OCI-LY3 (cell line): Measurements from ENCODE around the gene FRMD3.

Experiments
- H2AFZ ChIP-seq: fragments of 200-600, 300-600 bp; shearing (Covaris generic); 2 replicates; pipeline ENCODE4 v1.6.0; 2014; ENCODE audit warnings: antibody characterized with exemption, low read depth, low read length
- H3K27ac ChIP-seq: fragments of 200-600, 300-600 bp; sonication (generic); 2 replicates; pipeline ENCODE4 v1.5.1; 2014; ENCODE audit warnings: mild to moderate bottlenecking, low read length, moderate library complexity, mixed read lengths
- H3K27me3 ChIP-seq: fragments of 200-600, 300-600 bp; sonication (generic); 2 replicates; pipeline ENCODE4 v1.6.1; 2014; ENCODE audit warnings: low read depth, low read length, mixed read lengths
- H3K36me3 ChIP-seq: fragments of 200-600, 300-600 bp; sonication (generic); replicated peaks from 2 replicates; pipeline ENCODE3; 2014; ENCODE audit warnings: low read depth, low read length, mixed read lengths
- H3K4me1 ChIP-seq: fragments of 300-600, 200-600 bp; sonication (generic); 2 replicates; pipeline ENCODE4 v1.6.1; 2014; ENCODE audit warnings: low read length, mixed read lengths
- H3K4me2 ChIP-seq: fragments of 200-600, 300-600 bp; sonication (generic); 2 replicates; pipeline ENCODE4 v1.6.1; 2014; ENCODE audit warnings: low read length, mixed read lengths
- H3K4me3 ChIP-seq: fragments of 300-600, 200-600 bp; sonication (generic); 2 replicates; pipeline ENCODE4 v1.5.1; 2014; ENCODE audit warnings: antibody characterized with exemption, mild to moderate bottlenecking, low read length, moderate library complexity
- H3K79me2 ChIP-seq: fragments of 300-600, 200-600 bp; shearing (Covaris generic); 2 replicates; pipeline ENCODE4 v1.6.1; 2014; ENCODE audit warnings: mild to moderate bottlenecking, low read length, mixed read lengths
- H3K9ac ChIP-seq: fragments of 300-600, 200-600 bp; shearing (Covaris generic); 2 replicates; pipeline ENCODE4 v1.6.0; 2014; ENCODE audit warnings: mild to moderate bottlenecking, low read length, moderate library complexity
- H3K9me3 ChIP-seq: fragments of 200-600, 300-600 bp; shearing (Covaris generic); 2 replicates; pipeline ENCODE4 v1.6.1; 2014; ENCODE audit warnings: low read length, mixed read lengths; ENCODE audit not compliant: insufficient read depth
- H4K20me1 ChIP-seq: fragments of 200-600, 300-600 bp; sonication (generic); 2 replicates; pipeline ENCODE4 v1.6.1; 2016; ENCODE audit warnings: low read length, mixed read lengths; ENCODE audit not compliant: insufficient read depth
- EZH2phosphoT487 ChIP-seq: fragments of 200-600 bp; shearing (Covaris generic); IDR thresholded peaks from 2 replicates; pipeline ENCODE4 v1.6.1; 2018; ENCODE audit warnings: antibody characterized with exemption, mixed run types, low read depth
- TF ChIP-seq, protein P1 (sequence below): fragments of 200-600, 300-600 bp; sonication (generic); IDR thresholded peaks from 2 replicates; pipeline ENCODE4 v1.5.1; 2014; ENCODE audit warnings: antibody characterized with exemption, low read length, low read depth

Gene FRMD3

DNA sequence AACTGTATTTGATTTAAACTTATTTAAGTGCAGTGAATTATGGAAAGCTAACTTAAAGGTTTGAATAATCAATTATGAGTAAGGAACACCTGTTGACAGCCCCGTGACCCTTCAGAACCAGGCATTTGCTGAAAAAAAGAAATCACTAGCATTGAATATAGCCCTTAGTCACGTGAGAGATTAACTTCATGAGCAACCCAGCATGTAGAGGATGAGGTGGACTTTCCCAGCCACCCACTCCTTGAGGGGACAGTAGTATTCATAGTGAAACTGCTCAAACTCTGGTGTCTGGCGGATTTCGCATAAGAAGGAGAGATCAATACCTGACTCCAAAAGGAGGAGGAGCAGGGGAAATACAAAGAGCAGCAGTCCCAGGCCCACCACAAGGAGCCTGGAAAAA, 290.5 kb downstream of the FRMD3 start:
- Histone ChIP-seq H3K27ac (no peak overlapping the region), H3K4me2 (no peak overlapping the region), H3K4me1 (no peaks in the 10 kb centered on the region), H2AFZ (no peak overlapping the region), H3K79me2 (no peaks in the 10 kb centered on the region), H3K4me3 (no peak overlapping the region), H3K27me3 (no peaks in the 10 kb centered on the region), H3K9me3 (no peaks in the 10 kb centered on the region), H3K9ac (no peak overlapping the region), H3K36me3 (peaks cover 4% of the 10 kb centered on the region), H4K20me1 (no peaks in the 10 kb centered on the region)
- TF ChIP-seq, protein P1, sequence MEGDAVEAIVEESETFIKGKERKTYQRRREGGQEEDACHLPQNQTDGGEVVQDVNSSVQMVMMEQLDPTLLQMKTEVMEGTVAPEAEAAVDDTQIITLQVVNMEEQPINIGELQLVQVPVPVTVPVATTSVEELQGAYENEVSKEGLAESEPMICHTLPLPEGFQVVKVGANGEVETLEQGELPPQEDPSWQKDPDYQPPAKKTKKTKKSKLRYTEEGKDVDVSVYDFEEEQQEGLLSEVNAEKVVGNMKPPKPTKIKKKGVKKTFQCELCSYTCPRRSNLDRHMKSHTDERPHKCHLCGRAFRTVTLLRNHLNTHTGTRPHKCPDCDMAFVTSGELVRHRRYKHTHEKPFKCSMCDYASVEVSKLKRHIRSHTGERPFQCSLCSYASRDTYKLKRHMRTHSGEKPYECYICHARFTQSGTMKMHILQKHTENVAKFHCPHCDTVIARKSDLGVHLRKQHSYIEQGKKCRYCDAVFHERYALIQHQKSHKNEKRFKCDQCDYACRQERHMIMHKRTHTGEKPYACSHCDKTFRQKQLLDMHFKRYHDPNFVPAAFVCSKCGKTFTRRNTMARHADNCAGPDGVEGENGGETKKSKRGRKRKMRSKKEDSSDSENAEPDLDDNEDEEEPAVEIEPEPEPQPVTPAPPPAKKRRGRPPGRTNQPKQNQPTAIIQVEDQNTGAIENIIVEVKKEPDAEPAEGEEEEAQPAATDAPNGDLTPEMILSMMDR: no peak
- TF ChIP-seq EZH2phosphoT487: no peak

DNA sequence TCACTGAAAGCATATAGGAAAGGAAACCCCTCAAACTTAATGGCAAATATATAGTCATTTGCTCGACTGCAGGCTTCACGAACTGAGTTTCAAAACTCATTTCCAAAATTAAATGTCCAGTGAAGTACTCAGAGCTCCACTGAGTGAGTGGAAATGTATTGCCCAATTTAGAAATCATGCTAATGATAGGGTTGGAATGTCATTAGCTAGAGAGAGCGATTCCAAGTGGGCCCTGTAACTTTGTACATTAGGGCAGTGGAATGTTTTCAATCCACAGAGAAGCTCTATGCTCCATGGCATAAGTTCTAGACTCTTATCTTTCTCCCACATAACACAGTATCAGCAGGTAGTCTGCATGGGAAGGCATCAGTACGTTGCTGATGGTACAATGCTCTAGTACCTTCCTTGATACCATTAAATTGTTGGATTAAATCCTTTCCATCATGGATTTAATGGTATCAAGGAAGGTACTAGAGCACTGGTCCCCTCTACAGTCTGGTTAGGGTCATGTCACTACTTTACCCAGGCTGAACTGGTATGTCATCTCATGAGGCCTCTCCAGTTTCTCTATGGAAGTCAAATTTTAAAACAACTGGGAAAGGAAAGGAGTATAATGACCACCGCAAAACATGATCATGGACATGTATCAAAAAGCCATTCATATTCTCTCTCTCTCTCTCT, 292.1 kb downstream of the FRMD3 start:
- Histone ChIP-seq H3K36me3 (peaks cover 8% of the 10 kb centered on the region), H3K9ac (no peak overlapping the region), H3K27ac (no peak overlapping the region), H3K4me1 (no peaks in the 10 kb centered on the region), H3K4me2 (no peak overlapping the region), H3K27me3 (no peaks in the 10 kb centered on the region), H3K9me3 (no peaks in the 10 kb centered on the region), H4K20me1 (no peaks in the 10 kb centered on the region), H2AFZ (no peak overlapping the region), H3K79me2 (no peaks in the 10 kb centered on the region), H3K4me3 (no peak overlapping the region)
- TF ChIP-seq, protein P1: no peak
- TF ChIP-seq EZH2phosphoT487: no peak

DNA sequence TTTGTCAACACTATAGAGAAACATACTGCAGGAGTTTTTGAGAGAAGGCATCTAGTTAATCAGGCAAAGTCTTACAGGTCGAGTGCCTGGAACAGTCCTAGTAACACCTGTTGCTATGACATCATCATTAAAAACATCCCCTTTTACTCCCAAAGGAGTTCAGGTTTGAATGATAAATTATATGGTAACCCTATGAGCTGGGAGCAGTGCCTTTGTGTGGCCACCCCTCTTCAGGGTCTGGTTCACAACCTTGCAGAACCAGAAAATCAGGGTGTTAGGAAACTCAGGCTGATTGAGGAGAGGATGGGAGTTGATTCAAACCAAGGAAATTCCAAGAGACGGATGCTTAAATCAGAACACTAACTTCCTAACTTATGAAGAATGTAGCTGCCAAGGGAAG, 296.1 kb downstream of the FRMD3 start:
- Histone ChIP-seq H3K27ac (no peak overlapping the region), H3K27me3 (no peaks in the 10 kb centered on the region), H3K9ac (no peak overlapping the region), H2AFZ (no peak overlapping the region), H3K36me3 (peaks cover 4% of the 10 kb centered on the region), H4K20me1 (no peaks in the 10 kb centered on the region), H3K79me2 (no peaks in the 10 kb centered on the region), H3K9me3 (no peaks in the 10 kb centered on the region), H3K4me3 (no peak overlapping the region), H3K4me1 (no peaks in the 10 kb centered on the region), H3K4me2 (no peak overlapping the region)
- TF ChIP-seq, protein P1: no peak
- no peak for TF ChIP-seq EZH2phosphoT487

DNA sequence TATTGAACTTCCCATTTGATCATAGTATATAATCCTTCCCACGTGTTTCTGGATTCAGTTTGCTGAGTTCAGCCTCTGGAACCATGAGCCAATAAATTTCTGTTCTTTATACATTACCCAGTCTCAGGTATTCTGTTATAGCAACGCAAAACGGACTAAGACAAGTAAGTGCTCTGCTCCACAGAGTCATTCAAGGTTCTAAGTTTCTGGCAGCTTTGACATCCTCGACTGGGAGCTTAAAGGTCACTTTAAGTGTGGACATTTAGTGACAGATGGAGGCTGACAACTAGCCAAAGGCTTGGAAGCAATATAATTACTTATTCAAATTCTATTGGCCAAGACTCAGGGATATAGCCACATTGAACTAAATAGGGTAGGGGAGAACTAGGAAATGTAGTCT, 297.5 kb downstream of the FRMD3 start:
- no peaks in the 10 kb centered on the region for H3K4me1 ChIP-seq
- H2AFZ ChIP-seq: no peak overlapping the region
- H3K27ac ChIP-seq: no peak overlapping the region
- H3K79me2 ChIP-seq: no peaks in the 10 kb centered on the region
- H3K9ac ChIP-seq: no peak overlapping the region
- no peak overlapping the region for H3K4me2 ChIP-seq
- H3K27me3 ChIP-seq: no peaks in the 10 kb centered on the region
- no peak for TF ChIP-seq EZH2phosphoT487
- TF ChIP-seq, protein P1: no peak
- H3K4me3 ChIP-seq: no peak overlapping the region
- H3K36me3 ChIP-seq: peaks cover 4% of the 10 kb centered on the region
- no peaks in the 10 kb centered on the region for H3K9me3 ChIP-seq
- no peaks in the 10 kb centered on the region for H4K20me1 ChIP-seq
